HG03432 (cell line): ENCODE data around the gene BRD3.
A peak's percentile ranks its signal among the peaks of the same experiment; 100 is the strongest.

Source experiments
- ATAC-seq: cut with Tn5 transposase; IDR thresholded peaks from one replicate; pipeline ENCODE4 v1.9.1; 2021; ENCODE audit warnings: mild to moderate bottlenecking, moderate library complexity; ENCODE audit not compliant: unreplicated experiment

BRD3 gene

DNA sequence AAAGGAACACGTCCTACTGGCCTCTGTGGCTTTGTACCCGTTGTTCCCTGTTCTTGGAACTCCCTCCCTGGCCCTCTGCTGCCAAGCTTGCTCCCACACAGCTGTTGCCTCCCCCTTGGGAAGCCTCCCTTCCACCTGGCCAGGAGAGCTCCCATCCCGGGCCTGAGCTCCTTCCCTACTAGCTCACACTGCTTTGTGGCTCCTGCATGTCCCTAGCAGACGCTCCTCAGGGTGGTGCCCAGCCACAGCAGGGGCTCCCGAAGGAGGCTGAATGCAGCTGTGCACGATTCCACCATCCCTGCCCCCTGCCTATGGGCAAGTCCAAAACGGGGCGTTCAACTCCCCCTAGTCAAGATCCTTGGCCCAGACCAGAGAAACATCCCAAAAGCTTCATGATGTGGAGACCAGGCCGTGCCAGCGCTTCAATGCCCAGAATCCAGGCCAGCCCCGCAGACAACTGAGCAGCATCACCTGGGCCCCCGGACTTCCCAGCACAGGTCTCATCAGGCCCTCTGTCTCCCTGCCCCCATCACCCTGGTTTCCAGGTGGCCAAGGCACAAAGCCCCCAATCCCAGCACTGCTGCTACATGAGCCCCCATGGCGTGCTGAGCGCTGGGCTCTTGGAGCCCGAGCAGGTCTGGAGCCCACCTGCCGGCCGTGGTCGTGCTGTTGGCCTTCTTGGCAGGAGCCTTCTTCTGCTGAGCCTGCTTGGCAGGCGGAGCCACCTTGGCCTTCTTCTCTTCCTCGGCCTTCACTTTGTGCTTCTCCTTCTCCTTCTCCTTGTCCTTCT is 28.2 kb downstream of the BRD3 start:
- no peak for ATAC-seq

DNA sequence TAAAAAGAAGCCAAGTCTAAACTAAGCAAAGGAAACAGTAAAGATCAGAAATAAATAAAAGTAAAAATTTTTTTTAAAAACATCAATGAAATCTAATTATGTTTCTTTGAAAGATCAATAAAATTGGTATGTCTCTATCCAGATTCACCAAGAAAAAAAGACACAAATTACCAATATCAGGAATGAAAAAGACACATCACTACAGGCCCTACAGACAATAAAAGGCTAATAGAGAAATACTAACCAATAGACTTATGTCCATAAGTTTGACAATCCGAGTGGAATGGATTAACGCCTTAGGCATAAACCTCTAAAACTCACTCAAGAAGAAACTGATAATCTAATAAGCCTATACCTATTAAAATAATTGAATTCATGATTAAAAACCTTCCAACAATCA is 30.2 kb downstream of the BRD3 start:
- ATAC-seq: no peak

DNA sequence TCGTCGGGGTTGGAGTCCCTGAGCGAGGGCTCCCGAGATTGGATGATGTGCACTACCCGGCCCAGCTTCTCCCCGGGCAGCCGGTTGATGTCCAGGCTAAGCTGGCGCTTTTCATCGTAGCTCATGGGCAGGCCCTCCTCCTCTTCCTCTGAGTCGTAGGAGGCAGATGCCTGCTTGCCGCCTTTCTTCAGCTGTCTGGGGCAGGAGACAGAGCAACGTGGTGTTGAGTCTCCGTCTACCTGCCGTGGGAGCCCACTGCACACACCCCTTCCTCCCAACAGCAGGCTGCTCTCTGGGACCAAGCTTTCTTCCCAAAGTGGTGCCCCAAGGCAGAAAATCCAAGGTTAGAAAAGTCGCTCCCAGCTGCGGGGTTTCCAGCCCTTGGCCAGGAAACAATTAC is 31.7 kb downstream of the BRD3 start:
- ATAC-seq: no peak

DNA sequence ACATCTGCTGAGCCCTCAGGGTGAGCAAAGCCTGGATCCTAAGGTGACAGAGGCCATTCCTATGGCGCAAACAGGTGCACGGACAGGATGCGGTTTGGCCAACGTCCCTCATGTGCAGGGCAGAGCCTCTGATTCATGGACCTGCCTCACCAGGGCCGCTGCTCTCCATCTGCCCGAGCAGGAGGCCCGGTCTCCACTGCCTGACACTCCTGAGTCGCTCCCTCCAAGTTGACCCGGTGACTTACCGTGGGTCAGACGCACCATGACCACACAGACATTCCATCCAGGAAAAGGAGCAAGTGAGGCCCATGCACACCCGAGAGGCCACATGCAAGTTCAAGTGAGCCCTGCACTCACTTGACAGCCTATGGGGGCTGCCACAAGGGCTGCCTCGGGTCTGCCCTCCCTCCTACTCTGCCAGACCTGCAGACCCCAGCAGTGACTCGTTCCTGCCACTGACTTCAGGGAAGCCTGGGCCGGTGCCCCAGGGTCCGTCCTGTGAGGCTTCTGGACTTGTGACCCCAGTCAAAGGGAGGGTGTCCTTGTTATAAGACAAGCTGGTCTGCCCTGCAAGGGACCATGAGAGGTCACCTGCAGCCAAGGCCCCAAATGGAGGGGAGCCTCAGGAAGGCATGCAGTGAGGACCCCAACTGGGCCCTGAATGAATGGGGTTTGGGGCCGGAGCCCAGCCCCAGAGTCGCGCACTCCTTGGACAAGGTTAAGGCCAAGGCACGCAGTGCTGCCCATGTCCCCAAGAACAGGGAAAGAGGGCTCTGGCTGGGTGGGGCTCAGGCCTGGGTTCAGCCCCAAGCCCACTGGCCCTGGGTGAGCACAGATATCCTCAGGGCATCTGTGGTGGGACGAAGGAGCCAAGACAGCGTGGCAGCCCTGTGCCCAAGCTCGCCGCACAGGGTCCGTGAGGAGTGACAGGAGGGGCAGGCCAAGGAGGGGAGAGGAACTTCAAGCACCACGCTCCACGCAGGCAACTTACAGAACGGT is 32.5 kb downstream of the BRD3 start:
- ATAC-seq: no peak

DNA sequence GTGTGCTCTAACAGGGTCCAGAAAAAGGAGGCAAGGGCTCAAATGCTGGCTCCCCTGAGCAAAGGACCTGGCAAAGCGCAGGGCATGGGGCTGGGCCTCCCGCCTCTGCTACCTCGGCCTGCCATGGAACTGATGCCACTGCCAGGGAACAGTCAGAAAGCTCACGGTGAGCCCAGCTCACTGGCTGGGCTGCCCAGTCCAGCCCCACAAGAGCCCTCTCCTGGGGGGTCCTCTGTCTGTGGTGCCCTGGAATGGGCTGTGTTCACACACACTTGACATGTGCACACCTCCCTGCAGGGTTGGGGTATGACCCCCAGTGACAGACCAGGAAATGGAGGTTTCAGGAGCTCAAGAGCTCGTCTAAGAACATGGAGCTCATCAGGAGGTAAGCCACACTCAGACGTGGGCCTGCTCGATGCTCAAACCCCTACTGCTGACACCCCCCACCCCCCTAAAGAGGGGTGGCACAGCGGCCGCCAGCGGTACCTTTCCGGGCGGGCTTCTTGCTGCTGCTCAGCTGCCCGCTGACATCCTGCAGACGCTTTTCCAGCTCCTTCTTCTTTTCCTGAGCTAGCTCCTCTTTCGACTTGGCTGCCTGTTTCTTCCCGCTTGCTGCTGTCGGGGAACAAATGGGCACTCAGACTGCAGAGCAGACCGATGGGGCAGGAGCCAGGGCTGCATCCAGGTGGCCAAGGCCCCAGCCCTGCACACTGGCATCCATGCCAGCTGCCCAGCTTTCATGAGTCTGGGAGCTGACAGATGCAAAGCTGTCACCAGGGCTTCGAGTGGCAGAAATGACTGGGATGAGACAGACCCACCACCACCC is 33.4 kb downstream of the BRD3 start:
- ATAC-seq: no peak

DNA sequence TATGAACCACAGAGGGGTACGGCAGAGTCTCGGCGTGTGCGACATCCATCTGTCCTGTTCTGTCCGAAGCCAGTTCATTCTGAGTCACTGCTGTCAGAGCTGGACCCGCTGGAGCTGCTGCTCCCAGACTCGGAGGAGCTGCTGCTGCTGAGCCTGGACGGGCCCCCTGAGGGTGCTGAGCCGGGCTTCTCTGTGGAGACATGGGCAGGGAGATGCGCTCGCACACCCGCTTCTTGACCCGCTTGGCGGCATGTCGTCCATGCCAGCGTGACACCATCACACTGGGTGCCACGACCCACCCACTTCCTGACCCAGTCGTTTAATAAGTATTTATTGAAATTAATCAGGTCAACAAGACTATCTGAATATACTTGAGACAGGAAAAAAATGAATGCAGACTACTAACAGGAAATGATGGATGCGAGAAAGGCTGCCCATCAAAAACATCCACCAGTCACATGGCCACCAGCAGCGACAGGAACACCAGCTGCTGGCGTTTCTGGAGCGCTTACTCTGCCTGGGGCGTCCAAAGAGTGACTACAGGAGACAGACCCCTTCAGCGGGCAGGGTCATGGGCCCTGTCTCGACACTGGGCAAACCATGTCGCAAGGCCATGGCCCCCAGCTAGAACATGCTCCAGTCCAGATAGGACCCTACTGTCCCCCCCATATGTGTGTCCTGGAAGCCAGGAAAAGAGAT is 34.2 kb downstream of the BRD3 start:
- ATAC-seq: no peak

DNA sequence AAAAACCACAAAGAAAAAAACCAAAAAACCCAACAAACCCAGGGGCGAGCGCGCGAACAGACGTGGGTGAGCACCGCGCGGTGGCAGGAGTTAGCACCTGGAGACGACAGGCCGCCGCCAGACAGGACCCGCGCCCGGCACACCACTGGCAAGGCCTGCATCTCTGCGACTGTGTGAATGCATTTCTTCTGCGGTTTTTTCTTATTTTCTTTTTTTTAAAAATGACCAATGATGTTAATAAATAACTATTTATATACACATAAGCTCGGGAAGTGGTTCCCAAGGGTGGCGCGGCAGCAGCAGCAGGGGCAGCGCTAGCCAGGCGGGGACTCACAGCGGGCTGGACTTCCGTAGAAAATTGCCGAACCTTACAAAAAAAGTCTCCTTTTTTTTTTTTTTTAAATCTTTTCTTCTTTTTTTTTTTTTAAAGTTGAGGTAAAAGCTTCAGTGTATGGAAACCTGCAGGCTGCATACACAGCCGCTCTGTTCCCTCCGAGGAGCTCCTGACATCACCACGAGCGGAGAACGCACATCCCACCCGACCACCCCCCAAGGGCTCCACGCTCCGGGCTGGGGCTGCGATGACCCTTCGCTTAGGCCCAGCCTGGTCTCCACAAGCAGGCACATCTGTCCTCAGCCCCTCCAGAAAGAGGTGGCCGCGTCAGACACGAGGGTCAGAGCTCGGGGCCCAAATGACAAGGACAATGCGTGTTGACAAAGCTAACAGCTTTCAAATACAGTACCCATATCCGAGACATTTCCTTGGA is 35.2 kb downstream of the BRD3 start:
- ATAC-seq: no peak

DNA sequence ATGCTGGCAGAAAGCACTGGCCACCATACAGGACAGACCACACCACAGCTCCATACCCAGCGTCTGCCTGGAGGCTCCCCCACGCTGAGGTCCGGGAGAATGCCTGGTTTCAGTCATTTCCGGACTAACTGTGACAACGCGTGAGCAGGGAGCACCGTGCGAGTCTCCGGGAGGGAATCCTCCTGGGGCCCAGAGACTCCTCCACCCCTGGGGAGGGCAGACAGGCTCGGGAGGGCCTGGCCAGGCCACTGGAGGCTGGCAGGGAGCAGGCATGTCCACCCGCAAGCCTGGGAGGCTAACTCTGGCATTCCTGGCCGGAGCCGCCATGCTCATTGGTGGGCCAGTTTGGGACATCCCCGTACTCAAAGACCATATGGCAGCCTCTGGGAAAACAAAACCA is 36.0 kb downstream of the BRD3 start:
- no peak for ATAC-seq

DNA sequence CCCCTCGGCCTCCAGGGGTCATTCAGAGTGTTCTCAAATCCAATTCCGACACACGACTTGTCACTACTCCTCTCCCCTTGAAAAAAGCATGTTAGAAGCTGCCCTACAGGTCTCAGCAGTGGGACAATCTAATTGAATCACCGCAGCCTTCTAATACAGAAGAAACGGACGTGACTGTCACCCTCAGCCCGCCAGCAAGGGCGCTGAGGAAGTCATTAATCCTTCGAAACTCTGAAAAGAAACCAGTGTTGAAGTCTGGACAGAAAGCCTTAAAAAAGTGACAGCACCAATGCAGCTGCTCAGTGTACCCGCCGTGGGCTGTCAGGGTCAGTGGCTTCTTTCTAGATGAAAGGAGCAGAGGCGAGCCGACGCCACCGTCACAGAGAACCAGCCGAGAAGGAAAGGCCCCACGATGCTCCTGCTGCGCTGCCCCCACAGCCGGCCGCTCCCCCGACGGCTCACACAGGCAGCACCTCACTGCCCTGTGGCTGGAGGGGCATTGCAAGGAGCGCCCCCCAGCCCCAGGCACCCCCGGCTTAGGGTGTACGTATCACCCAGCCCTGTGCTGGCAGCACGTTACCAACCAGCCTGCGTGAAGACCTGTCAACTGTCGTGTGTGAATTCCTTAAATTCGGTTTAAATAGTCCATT is 36.9 kb downstream of the BRD3 start:
- no peak for ATAC-seq

DNA sequence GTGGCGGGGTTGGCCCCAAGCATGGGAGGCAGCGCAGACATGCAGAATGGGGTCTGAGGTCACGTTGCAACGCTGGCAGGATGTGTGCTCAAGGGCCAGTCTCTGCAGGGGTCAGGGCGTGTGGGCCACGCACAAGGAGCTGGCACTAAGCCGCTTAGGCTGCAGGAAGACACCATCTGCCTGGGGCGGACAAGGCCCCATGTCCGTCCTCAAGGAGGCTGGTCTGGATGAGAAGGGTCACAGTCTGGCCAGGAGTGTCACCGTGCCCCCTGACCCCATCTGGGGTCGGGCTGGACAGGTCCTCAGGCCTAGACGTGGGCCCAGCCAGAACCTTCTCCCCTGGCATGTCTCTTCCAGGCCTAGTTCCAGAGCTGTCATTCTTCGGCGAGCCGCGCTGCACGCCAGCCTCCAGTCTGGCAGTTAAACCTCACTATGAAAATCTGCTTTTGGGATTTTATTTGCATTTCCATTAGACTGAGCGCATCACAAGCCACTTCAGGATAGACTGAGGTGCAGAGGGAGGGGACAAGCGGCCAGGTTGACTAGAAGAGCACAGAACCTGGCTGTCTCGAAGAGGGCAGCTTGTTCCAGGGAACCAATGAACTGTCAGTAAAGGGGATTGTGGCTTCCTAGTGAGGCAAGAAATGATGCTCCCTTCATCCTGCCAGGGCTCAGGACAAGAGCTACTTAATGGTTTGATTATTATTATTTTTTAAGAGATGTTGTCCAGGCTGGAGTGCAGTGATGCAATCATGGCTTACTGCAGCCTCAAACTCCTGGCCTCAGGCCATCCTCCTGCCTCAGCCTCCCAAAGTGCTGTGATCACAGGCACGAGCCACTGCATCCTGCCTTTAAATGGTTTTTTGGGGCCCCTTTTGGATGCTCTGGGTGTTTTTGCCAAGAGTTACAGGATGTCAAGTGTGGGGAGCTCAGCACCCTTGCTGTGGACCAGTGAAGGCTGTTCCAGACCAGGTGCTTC is 38.3 kb downstream of the BRD3 start:
- no peak for ATAC-seq

DNA sequence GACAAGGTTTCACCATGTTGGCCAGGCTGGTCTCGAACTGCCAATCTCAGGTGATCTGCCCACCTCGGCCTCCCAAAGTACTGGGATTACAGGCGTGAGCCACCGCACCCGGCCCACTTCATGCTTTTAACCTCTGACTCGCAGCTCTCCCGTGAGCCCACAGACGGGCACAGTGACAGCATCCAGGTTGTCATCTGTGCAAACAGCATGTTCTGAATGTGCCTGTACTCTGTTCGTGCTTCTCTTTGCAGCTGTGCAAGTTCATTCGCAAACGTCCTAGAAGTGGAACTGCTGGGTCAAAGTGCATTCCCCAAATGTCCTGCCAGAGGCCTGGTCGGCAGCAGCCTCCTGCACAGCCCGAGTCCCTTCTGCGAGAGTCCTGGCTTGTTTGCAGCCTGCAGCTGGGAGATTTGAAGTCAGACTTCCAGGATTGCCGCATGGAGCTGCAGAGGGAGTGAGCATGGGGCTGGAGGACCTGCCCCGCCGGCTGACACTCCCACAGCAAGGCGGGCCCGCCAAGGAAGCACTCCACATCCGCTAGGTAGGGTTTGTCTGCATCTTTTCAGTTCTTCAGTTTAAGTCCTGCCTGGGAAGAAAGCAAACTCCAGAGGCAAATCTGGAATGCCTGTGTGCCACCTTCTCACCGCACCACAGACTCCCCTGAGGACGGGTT is 39.1 kb downstream of the BRD3 start:
- no peak for ATAC-seq

DNA sequence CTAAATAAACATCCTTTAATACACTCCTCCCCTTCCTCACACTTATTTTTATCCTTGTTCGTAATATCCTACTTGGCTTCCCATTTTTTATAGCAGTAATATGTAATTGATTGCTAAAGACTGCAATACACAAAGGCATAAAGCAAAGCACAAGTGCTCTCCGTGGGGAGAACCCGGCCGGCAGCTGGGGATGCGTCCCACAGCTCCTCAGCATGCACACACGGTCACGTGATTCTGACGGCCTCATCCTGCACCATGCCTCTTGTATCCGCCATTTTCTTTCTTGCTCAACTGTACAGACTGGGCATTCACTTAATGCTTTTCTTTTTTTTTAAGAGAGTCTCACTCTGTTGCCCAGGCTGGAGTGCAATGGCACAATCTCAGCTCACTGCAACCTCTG is 39.8 kb downstream of the BRD3 start:
- no peak for ATAC-seq

DNA sequence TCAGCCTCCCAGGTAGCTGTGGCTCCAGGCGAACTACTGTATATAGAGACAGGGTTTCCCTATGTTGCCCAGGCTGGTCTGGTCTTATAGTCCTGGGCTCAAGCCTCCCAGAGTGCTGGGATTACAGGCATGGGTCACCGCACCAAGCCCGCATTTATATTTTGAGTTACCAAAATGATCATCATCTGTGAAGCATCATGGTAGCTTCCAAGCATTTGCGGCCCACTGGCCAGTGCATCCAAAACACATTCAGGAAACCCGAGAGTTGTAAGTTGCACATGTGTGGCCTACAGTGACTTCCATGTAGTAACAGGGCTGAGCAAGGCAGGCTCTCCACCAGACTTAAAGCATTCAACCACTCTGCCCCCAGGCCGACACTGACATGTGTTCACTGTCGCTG is 40.3 kb downstream of the BRD3 start:
- no peak for ATAC-seq

DNA sequence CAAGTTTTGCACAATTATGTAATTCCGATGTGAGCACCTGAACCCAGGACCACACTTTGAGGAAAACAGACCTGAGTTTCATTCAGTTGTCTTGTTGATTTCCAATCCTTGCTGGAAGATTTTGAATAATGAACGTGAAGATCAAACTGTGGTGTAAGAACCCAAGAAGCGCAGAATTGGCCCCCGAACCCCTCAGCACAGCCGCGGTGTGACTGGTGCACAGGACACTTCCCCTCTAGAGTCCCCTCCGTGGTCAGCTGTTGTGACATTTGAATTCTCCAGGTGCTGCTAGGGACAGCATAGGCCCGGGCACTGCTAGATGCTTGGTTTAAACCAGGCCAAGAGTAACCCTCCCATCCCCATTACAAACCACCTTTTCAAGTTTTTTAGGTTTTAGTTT is 40.8 kb downstream of the BRD3 start:
- no peak for ATAC-seq

DNA sequence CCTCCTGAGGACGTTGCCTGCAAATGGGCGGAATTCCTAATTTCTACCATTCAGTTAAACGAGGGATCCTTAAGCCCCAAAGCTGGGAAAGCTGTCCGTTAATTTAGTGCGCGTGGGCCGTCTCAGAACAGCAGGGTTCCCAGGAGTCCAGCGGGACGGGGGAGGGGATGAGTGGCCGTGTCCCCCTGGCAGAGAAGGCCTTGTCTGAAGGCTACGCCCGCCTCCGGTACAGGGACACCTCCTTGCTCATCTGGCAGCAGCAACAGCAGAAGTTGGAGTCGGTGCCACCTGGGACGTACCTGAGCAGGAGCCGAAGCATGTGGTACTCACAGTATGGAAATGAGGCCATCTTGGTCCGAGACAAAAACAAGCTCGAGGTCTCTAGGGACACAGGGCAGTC is 41.2 kb downstream of the BRD3 start:
- ATAC-seq: no peak

DNA sequence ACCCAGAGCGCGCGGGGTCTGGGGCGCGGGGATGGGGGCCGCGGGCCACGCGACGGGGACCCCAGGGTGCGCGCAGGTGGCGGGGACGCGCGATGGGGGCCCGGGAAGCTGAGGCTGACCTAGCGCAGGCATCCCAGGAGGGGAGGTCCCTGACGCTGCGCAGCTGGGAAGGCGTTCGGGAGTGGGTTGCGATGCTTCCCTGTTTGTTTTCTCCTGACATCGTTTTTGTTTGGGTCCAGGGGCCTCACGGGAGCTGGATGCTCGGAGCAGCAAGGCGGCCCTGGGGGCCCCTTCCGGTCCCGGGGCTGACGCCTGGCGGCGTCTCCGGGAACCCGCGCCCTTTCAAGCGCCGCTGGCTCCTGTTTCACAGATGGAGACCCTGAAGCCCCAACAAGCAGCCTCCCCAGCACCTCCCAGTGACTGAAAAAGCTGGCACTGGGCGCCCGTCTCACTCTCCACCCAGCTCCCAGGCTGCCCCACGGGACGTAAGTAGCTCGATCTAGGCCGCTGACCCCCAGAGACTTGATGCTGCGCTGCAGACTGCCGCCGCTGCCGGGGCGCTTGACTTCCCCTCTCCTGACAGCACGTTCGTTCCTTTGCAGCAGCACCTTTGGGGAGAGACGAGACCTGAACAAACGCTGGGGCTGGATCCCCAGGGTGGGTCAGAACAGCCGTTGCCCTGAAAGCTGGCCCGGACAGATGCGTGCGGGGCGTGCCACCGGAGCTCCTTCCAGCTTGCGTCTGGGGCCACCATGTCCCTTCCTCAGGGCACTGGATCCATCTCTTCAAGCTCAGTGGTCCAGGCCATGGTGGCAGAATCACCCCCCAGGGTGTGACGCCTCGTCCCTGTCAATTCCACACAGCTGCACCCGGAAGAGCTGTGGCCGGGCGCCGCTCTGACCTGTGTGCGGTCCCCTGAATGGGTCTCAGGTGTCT is 42.0 kb downstream of the BRD3 start:
- ATAC-seq: peak; percentile 38
